ENCODE measurements around the gene HECTD1.
"Not testable (repeated sequence)": the region's sequence is repeated elsewhere in the genome, so short reads cannot be mapped to it uniquely, and the experiment has no call there.

DNA sequence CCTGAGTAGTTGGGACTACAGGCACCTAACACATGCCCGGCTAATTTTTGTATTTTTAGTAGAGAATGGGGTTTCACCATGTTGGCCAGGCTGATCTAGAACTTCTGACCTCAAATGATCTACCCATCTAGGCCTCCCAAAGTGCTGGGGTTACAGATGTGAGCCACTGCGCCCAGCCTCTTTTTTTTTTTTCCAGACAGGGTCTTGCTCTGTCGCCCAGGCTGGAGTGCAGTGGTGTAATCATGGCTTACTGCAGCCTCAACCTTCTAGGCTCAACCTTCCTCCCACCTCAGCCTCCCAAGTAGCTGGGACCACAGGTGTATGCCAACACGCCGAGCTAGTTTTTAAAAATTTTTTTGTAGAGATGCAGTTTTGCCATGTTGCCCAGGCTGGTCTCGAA is 25.6 kb downstream of the HECTD1 start:
- TF ChIP-seq, protein P1, sequence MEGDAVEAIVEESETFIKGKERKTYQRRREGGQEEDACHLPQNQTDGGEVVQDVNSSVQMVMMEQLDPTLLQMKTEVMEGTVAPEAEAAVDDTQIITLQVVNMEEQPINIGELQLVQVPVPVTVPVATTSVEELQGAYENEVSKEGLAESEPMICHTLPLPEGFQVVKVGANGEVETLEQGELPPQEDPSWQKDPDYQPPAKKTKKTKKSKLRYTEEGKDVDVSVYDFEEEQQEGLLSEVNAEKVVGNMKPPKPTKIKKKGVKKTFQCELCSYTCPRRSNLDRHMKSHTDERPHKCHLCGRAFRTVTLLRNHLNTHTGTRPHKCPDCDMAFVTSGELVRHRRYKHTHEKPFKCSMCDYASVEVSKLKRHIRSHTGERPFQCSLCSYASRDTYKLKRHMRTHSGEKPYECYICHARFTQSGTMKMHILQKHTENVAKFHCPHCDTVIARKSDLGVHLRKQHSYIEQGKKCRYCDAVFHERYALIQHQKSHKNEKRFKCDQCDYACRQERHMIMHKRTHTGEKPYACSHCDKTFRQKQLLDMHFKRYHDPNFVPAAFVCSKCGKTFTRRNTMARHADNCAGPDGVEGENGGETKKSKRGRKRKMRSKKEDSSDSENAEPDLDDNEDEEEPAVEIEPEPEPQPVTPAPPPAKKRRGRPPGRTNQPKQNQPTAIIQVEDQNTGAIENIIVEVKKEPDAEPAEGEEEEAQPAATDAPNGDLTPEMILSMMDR (IDR thresholded peaks at IDR 0.05; ENCODE audit: insufficient read depth, low read depth, low read length), result not testable (repeated sequence)
- TF ChIP-seq EZH2 (IDR thresholded peaks at IDR 0.05; ENCODE audit: insufficient read depth, low read length), result not testable (repeated sequence)
